Ramos (cell line): Measurements from ENCODE around the gene MCCC1.
"Not testable (repeated sequence)": the region's sequence is repeated elsewhere in the genome, so short reads cannot be mapped to it uniquely, and the experiment has no call there.

Source experiments
- in situ Hi-C: fragments of 300-500 bp; cut with MboI; formaldehyde crosslinking; loops from one replicate; pipeline ENCODE4 v1.14.3; 2022; ENCODE audit warnings: low sequenced_read_pairs; ENCODE audit not compliant: unreplicated experiment

Gene MCCC1

DNA sequence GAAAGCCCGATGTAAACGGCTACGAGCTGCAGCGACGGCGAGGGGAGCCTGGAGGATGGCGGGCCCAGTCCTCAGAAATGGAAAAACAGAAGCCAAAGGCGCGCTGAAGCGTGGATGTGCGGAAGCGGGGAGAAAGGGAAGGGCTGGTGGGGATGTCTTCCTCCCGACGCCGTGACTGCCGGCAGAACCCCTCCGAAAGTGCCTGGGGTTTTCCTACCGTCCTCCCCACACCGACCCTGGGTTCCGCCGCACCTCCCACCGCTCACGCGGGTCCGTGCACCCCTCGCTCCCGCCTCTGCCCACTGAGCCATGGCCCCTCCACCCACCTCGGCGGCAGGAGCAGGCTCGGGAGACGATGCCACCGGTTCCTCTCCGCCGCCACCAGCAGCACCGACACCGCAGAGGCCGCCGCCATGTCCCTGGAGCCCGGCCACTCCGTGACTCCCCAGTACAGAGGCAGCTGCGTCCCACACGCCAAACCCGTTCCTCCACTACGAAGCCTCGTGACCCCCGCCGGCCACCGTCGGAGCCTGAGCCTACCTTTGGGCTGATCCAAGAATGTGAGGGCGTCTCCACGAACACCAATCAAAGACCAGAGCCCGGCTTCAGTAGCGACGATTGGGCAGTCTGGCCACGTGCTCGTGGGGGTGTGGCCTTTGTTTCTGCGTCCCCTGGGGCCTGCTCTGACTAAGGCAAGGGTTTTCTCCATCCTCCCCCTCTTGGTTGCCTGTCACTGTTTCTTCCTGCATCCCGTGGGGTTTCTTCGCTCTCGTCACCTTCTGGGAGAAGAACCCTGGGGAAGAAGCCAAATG lies at the start of gene MCCC1:
MCCC1 (minus strand) TSS at position 471 of the 812 bp plus-strand sequence; CDS start at position 415, 56 bp downstream.
- in situ Hi-C loops: no loop called here

DNA sequence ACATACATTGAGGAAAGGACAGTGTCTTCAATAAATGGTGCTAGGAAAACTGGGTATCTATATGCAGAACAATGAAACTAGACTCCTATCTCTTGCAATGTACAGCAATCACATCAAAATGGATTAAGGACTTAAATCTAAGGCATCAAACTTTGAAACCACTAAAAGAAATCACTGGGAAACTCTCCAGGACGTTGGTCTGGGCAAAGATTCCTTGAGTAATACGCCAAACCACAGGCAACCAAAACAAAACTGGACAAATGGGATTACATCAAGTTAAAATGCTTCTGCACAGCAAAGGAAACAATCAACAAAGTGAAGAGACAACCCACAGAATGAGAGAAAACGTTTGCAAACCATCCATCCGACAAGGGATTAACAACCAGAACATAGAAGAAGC lies 48.8 kb upstream of the MCCC1 start:
- in situ Hi-C loops: no loop called here

DNA sequence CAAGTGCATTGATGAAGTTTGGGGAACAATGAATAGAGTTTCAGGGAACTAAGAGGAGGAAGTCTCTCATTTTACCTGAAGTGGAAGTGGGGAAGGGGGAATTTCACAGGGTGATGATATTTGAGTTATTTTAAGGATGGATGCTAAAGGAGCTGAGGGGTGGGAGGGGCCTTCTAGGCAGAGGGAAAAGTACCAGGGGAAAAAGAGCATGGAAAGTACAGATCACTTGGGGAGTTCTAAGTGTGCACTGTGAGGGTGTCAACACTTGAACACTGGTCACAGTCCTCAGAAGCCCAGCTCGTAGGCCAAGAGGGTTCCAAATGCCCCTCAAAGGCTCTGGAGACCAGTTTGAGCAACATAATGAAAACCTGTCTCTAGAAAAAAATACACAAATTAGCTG lies 45.1 kb upstream of the MCCC1 start:
- in situ Hi-C loops: no loop called here

DNA sequence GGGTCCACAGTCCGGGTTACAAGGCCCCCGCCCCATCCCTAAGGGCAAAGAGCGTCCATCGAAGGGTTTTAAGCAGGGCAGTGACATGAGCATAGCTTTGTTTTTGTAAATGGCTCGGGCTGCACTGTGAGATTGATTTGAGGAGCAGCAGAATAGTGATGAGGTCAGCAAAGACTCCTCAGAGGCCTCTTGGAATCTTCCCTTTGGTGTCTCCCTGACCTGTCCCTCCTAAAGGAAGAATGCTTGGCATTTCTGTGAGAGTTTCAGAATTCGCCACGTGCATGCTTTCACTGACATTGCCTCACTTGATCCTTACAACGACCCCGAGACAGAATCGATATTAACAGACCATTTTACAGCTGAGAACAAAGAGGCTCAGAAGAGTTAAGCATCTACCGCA lies 42.9 kb upstream of the MCCC1 start:
- in situ Hi-C loops: no loop called here

DNA sequence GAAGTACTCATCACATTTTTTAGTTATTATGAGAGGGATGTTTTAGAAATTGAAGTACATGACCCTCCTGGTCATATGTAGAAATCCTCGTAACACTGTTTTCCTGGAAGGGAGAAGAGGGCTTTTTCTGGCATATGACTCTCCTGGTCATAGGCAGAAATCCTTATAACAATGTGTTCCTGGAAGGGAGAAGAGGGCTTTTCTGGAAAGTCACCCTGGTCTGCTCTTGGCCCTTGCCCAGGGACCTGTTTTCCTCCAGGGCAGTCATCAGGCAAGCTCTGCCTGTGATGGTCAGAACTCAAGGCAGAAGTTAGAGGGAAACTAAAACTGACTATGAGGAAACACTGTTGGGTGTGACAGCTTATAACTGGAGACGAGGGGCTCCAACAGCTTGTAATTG lies 35.5 kb upstream of the MCCC1 start:
- in situ Hi-C loops: no loop called here

DNA sequence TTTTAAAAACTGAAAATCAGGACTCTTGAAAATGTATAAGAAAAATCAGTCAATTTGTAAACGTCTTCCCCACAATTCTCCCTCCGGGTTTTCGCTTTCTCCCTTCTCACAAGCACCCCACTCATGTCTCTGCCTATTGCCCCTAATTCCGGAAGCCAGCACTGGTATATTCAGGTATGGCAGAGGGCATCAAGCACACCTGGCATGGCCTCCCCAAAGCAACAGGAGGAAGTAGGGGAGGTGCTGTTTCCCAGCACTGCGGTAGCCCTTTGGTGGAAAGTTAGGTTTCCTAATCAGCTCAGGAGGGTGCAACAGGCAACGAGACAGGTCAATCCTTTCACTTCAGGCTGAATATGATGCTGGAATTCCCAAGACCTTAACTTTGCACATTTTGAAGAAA lies 33.1 kb upstream of the MCCC1 start:
- in situ Hi-C loops: no loop called here

DNA sequence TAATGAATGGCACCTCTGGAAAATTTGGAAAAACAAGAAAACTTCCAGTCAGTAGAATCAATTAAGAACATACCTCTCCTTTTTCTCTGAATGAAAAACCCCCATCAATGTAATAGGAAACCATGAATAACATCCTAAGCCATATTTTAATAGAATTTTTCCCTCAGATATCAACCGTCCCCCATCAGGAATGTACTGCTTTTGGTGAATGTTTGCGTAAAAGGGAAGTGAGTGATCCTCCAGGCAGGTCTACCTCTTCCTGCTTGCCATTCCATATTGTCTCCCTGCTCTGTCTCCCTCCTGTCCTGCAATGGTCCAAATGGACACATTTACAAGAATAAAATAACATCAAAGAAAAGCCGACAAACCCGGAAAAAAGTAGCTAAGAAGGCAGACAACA lies 32.4 kb upstream of the MCCC1 start:
- in situ Hi-C loops: no loop called here

DNA sequence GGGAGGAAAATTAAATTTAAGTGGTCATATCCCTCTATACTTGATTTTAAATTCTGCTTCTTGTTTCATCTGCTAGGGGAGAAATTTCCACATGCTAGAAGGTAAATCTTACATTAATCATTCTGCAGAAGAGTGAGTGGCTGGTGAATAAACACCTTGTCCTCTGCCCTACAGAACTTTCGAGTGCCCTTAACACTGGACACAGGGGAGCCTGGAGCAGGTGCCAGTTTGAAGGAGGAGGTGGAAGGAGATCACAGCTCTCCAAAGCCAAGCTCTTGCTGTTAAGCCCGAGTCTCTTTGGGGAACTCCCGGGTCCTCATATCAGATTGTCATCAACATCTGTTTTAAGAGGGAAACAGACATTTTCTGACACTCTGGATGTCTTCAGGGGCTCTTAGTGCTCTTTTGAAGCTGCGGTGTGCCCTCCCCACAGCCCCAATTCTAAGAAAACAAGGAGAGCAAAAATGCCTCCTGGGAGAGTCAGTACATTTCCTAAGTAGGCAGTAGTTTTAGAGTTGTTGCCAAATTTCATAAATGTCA lies 32.0 kb upstream of the MCCC1 start:
- in situ Hi-C loops: no loop called here

DNA sequence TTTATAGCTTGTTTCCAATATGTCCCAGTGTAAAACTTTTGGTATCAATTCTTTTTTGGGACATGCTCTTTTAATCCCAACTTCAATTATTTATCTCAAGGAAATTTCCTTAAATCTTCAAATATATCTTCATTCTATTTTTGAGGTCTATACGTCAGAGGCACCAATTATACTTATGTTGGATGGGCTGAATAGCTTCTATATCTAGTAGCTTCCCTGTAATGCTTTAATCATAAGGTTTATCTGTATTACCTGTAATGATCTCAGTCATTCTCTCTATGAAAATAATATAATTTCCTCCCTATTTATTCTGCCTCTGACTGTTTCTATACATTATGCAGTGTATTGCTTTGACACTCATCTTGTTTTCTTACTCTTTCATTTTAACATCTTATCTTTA lies 29.9 kb upstream of the MCCC1 start:
- in situ Hi-C loops: loop anchor here (5.0 kb wide), 1 partner anchor 253 kb away; no protein-coding TSS in a partner anchor

DNA sequence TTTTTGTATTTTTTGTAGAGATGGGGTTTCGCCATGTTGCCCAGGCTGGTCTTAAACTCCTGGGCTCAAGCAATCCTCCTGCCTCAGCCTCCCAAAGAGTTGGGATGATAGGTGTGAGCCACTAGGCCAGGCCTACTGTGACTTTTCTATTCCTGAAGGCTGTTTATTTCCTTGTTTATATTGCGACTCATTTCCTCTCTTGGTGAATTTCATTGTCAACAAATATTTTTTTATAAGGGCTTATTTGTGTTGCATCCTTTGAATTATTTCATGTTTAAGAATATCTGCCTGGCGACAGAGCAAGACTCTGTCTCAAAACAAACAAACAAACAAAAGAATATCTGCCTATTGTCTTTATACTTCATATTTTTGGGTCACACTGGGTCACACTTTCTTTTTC lies 29.4 kb upstream of the MCCC1 start:
- in situ Hi-C loops: loop anchor here (5.0 kb wide), 1 partner anchor 254 kb away; no protein-coding TSS in a partner anchor

DNA sequence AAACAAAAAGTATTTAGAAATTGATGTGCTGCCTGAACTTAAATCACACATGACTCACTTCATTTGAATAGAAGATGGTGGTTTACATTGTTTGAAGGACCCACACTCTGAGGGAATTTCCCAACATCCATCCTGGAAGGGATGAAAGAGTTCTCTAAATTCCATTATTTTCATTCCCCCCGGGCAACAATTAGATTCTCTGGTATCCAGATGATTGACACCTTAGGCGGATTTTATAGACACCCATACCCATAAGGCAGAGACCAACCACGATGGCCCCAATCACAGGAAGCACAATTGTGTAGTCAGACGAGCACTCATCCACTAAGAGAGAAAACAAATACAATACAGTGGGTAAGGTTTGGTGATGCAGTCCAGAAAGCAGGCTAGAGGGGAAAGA lies 24.6 kb upstream of the MCCC1 start:
- in situ Hi-C loops: no loop called here

DNA sequence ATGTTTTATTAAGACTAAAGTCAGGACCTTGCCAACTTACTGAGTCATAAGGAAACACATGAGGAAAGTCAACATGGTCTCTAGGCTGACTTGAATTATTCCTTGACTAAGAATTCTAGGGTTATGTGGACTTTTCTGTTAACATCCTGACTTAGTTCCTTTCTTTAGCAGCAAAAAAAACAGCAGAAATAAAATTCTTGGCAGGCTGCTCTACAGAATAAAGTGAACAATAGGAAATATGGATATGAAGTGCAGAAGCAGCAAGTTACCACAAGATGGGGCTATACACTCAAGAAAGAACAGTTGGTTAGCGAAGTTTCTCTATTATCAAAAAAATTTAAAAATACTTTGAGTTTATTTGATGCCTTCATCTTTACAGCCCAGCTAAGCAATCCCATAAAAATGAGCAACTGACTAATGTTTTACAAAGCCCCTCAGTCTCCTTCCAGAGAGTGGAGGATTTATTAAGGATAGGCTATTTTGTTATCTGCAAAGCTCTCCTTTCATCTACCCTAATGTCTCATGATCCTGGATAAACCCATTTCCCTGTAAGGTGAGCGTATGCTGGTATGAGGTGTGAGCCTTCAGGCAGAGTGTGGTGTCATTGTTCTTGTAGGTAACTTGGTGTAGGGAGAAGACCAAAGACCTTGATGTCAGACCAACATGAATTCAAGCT lies 23.1 kb upstream of the MCCC1 start:
- in situ Hi-C loops: no loop called here

DNA sequence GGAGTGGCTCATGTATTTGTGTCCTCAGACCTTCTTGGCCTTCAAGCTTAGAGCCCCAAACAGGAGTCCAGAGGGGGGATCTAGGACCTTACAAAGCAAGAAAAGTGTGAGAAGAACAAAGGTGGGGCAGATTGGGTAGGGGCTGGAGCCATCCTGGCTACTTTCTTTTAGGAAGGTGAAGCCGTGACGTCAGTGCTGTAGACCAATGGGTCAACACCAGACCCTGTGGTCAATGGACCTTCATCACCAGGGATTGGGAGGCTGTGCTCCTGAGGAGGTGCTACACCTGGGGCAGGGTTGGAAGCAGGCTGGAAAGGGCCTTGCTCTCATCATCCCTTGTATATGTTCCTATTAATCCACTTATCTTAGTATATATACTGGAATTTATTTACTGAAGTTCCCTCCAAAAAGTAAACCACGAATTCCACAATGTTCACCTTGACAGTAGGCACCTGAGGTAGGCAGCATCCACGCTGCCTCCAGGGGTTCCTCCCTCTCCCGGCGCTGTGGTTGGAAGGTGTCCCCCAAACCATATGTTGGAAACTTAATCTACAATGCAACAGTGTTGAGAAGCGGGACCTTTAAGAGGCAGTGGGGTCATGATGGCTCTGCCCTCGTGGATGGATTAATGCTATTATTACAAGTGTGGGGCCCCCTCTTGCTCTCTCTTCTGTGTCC lies 21.4 kb upstream of the MCCC1 start:
- in situ Hi-C loops: no loop called here

DNA sequence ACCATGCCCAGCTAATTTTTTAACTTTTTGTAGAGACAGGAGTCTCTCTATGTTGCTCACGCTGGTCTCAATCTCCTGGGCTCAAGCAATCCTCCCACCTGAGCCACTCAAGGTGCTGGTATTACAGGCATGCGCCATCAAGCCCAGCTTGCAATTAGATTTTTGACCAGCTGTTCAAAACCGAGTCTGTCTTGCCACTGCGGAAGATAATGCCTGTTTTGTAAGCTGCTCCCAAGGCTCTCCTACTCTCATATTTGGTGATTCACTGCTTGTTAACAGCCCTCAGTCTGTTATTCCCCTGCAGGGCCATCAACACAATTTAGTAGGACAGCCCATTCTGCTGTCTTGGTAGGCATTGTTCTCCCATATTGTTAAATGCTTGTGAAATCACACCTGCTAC lies 17.8 kb upstream of the MCCC1 start:
- in situ Hi-C loops: no loop called here

DNA sequence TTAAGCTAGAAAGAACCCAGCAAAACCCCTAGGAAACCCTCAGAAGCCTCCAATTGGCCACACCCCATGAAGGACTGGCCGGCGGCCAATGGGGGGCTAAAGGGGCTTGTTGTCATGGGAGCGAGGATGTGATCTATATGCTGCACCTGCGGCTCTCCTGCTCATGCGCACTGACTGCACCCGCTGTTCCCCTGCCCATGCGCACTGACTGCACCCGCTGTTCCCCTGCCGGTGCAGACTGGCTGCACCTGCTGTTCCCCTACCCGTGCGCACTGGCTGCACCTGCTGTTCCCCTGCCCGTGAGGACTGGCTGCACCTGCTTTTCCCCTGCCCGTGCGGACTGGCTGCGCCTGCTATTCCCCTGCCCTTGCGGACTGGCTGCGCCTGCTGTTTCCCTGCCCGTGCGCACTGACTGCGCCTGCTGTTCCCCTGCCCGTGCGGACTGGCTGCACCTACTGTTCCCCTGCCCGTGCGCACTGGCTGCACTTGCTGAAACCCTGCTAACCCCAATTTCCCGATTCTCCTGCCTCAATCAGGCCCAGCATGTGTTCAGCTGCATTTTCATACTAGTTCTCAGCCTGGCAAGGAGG lies 16.8 kb upstream of the MCCC1 start:
- in situ Hi-C loops: no loop called here

DNA sequence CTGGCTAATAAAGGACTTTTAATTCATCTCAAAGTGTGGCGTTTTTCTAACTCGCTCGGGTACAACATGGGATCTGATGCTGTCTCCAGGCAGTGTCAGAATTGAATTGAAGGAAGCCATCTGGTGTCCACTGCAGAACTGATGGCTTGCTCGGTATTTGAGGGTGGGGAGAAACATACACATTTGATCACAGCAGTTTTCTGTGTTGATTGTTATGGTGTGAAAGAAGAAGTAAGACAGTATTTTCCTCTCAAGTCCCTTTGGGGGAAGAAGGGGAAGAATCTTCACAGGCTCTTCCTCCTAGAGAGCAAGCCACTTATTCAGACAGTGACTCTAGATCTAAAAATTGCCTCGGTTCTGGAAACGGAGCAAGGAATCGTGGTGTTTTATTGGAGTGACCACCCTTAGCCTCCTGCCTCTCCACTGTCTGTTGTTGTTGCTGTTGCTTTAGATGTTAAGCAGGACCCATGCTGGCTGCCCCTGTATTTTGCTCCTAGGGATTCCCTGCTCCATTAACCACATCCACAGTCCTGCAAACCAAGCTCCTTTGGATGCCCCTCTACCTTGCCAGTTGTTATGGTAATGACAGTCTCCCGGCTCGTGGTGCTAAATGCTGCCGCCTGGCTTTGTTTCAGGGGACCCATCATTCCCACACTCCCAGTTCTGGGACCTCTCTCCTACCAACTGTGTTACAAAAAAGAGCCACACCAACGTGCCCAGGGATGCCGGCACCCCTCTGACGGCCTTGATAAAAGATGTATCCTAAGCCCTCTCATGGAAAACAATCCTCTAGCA lies 15.3 kb upstream of the MCCC1 start:
- in situ Hi-C loops: no loop called here

DNA sequence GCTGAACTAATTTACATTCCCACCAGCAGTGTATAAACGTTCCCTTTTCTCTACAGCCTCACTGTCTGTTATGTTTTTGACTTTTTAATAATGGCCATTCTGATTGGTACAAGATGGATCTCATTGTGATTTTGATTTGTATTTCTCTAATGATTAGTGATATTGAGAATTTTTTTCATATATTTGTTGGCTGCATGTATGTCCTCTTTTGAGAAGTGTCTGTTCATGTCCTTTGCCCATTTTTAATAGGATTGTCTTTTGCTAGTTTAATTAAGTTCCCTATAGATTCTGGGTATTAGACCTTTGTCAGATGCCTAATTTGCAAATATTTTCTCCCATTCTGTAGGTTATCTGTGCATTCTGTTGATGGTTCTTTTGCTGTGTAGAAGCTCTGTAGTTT lies 10.6 kb upstream of the MCCC1 start:
- in situ Hi-C loops: not testable (repeated sequence)

DNA sequence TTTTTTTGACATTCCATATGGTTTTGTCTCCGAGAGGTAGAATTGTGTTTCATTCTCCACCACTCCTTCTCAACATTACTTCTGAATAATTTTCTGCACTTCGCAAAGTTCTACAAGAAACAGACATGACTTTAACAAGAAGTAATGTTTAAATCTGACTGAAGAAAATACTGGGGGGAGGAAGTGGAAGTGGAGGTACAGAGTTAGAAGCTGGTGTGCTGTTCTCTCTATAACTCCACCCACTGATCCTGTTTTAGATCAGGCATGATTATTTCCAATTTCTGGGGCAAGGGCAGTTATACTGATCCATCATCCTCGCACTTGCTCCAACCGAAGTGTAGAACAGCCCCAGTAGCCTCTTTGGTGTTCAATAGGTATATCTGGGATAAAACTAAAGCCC lies 9.2 kb upstream of the MCCC1 start:
- in situ Hi-C loops: no loop called here

DNA sequence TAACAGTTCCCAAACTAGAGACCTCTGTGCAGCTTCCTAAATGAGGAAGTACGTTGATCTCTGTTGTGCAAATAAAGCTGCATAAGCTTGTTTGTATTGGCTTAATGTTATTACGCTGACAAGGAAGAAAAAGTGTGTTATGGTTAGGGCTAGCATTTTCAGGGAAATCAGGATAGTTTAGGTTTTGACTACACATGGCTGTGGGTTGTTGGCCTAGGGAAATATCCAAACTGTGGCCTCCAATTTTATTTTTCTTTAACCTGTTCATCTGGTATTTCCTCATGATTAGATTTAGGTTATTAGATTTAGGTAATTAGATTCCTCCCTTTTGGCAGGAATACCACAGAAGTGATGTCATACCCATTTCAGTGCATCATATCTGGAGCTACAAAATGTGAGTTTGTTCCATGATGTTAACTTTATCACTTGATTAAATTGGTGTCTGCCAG lies 8.7 kb upstream of the MCCC1 start:
- in situ Hi-C loops: no loop called here

DNA sequence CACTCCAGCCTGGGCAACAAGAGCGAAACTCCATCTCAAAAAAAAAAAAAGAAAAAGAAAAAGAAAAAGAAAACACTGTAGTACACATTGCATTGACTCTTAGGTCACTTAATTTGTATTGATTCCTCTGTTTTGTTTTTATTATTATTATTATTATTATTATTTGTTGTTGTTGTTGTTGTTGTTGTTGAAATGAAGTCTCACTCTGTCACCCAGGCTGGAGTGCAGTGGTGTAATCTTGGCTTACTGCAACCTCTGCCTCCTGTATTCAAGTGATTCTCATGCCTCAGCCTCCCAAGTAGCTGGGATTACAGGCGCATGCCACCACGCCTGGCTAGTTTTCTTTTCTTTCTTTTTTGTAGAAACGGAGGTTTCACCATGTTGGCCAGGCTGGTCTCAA lies 8.1 kb upstream of the MCCC1 start:
- in situ Hi-C loops: not testable (repeated sequence)
